Kidney (tissue), 14 donors: ENCODE results near the gene RAB36. TPM values are rescaled to one million over a fixed set of nuclear protein-coding genes. Genes with fewer than 3 reads are reported as not detected.
A peak's percentile ranks its signal among the peaks of the same experiment; 100 is the strongest.
"Not testable (repeated sequence)": the region's sequence is repeated elsewhere in the genome, so short reads cannot be mapped to it uniquely, and the experiment has no call there.

ENCODE experiments used
- DNase-seq, 5 donors: peaks; one replicate each; pipeline ENCODE4 v3.0.0-alpha.2; 2013 to 2020
- FAIRE-seq: peaks from 2 replicates; lab custom pipeline; 2012; peaks lifted over from hg19 to GRCh38; lab: Jason Lieb, UNC
- H3K27ac ChIP-seq, 2 donors: one replicate each; pipeline ENCODE4 v1.7.0; 2013; ENCODE audit warnings: low read depth in 2 of 2, low read length in 2 of 2, inconsistent platforms in 1 of 2
- H3K27me3 ChIP-seq: one replicate; pipeline ENCODE4 v1.7.1; 2013; ENCODE audit warnings: low read length, inconsistent platforms; ENCODE audit not compliant: control insufficient read depth, insufficient read depth
- H3K36me3 ChIP-seq, 3 donors: one replicate each; pipeline versions ENCODE4 v1.7.0 to v1.7.1; 2013; ENCODE audit warnings: low read length in 3 of 3, control low read depth in 1 of 3, inconsistent platforms in 1 of 3; ENCODE audit not compliant: insufficient read depth in 3 of 3, control insufficient read depth in 2 of 3
- H3K4me1 ChIP-seq, 3 donors: one replicate each; pipeline versions ENCODE4 v1.7.0 to v1.7.1; 2013; ENCODE audit warnings: low read length in 3 of 3, inconsistent platforms in 1 of 3, low read depth in 1 of 3; ENCODE audit not compliant: control insufficient read depth in 2 of 3, insufficient read depth in 2 of 3
- H3K4me3 ChIP-seq, 3 donors: one replicate each; pipeline versions ENCODE4 v1.7.0 to v1.8.1; 2013; ENCODE audit warnings: low read length in 3 of 3, control low read depth in 1 of 3, inconsistent platforms in 1 of 3
- H3K9ac ChIP-seq, 3 donors: one replicate each; pipeline versions ENCODE4 v1.7.0 to v1.7.1; 2013; ENCODE audit warnings: low read length in 3 of 3, control low read depth in 1 of 3, inconsistent platforms in 1 of 3
- H3K9me3 ChIP-seq, 3 donors: one replicate each; pipeline versions ENCODE4 v1.7.0 to v1.7.1; 2013; ENCODE audit warnings: low read length in 3 of 3, control low read depth in 1 of 3, inconsistent platforms in 1 of 3; ENCODE audit not compliant: control insufficient read depth in 2 of 3, insufficient read depth in 1 of 3
- intact Hi-C: fragments of 100-400 bp; cut with DNase I; formaldehyde crosslinking; loops from one replicate; pipeline ENCODE4 v1.11.1; 2022
- polyA plus RNA-seq: library from polyadenylated mRNA; stranded (reverse); fragments of 350-450 nt; fragmentation: Illumina TruSeq; extraction: RNeasy Lipid Tissue Mini Kit (QIAGEN cat#74804); gene quantifications from one replicate; pipeline ENCODE4 v1.2.3, GENCODE V29; 2014; ENCODE audit warnings: low read depth, low replicate concordance; ENCODE audit not compliant: insufficient read depth
- total RNA-seq: library from RNA; stranded (reverse); fragmentation: NEBNext Ultra II Directional; extraction: Animal tissue kit (Norgen Biotek cat#: 25700); gene quantifications from one replicate; pipeline ENCODE4 v1.2.1, GENCODE V29; 2021
- TF ChIP-seq, protein P1 (sequence below): IDR thresholded peaks from 3 replicates; pipeline ENCODE4 v1.5.1; 2012; ENCODE audit warnings: mild to moderate bottlenecking, moderate library complexity, borderline replicate concordance; ENCODE audit not compliant: insufficient read depth; ENCODE audit errors: extremely low read depth
- donor health status: control.
- donor health status: control.
- donor health status: control.
- donor health status: control.
- donor health status: control.
- donor health status: DM: yes; HTN: yes; CAD: no.
- donor health status: Normal renal cell carcinoma (clear cell type).

The RAB36 gene
- total and polyA plus RNA-seq, 2 donors from 2014 or later = 9.7 to 30.5 TPM

DNA sequence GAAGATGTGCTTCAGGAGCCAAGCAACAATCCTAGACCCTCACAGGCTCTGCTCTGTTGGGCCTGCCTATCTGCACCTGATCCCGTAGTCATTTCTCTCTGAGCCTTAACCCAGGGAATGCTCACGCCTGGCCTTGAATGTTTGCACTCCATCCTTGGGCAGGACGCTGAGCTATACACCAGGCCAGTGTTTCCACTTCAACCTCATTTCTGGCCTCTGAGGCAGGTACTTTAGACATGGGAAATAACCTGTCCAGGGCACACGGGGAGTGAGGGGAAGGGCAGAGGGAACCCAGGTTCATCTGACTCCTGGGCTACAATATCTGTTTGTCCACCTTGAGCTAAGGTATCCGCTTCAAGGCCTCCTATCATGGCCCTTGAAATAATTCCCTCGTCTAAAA, 13.3 kb upstream of the RAB36 start:
- no peak for DNase-seq
- Histone ChIP-seq H3K27me3 (no peaks in the 10 kb centered on the region), H3K9ac (no peak overlapping the region), H3K27ac (no peak overlapping the region), H3K9me3 (no peaks in the 10 kb centered on the region), H3K4me3 (no peak overlapping the region), H3K36me3 (no peaks in the 10 kb centered on the region), H3K4me1 (peaks cover 0 to 4% (median 0%) of the 10 kb centered on the region in 3 donors)
- intact Hi-C loops = no loop called here
- no peak for FAIRE-seq
- TF ChIP-seq, protein P1, sequence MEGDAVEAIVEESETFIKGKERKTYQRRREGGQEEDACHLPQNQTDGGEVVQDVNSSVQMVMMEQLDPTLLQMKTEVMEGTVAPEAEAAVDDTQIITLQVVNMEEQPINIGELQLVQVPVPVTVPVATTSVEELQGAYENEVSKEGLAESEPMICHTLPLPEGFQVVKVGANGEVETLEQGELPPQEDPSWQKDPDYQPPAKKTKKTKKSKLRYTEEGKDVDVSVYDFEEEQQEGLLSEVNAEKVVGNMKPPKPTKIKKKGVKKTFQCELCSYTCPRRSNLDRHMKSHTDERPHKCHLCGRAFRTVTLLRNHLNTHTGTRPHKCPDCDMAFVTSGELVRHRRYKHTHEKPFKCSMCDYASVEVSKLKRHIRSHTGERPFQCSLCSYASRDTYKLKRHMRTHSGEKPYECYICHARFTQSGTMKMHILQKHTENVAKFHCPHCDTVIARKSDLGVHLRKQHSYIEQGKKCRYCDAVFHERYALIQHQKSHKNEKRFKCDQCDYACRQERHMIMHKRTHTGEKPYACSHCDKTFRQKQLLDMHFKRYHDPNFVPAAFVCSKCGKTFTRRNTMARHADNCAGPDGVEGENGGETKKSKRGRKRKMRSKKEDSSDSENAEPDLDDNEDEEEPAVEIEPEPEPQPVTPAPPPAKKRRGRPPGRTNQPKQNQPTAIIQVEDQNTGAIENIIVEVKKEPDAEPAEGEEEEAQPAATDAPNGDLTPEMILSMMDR = no peak

DNA sequence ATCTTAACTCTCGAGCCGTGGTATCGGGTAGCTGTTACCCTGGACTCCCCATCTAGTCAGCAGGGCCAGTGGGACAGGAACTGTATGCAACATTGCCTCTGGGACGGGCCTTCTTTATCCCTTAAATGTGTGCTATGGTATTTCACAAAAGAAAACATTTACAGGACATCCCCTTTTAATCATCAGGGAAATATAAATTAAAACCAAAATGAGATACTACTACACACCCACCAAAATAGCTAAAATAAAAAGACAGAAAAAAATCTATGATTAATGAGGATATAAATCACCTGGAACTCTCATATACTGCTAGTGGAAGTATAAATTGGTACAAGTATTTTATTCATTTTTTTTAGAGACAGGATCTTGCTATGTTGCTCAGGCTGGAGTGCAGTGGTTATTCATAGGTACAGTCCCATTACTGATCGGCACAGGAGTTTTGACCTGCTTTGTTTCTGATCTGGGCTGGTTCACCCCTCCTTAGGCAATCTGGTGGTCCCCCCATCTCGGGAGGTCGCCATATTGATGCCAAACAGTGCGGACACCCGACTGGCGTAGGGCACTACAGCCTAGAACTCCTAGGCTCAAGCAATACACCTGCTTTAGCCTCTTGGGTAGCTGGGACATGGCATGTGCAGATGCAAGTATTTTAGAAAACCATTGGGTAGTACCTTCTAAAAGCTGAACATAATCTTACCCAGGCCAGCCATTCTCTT, 12.7 kb upstream of the RAB36 start:
- Histone ChIP-seq H3K9me3 (no peaks in the 10 kb centered on the region), H3K4me1 (peaks cover 0 to 4% (median 0%) of the 10 kb centered on the region in 3 donors), H3K4me3 (no peak overlapping the region), H3K9ac (no peak overlapping the region), H3K27me3 (no peaks in the 10 kb centered on the region), H3K27ac (no peak overlapping the region), H3K36me3 (no peaks in the 10 kb centered on the region)
- DNase-seq = peak in 1 of 5 donors; percentile 29
- intact Hi-C loops = no loop called here
- TF ChIP-seq, protein P1 = no peak
- no peak for FAIRE-seq

DNA sequence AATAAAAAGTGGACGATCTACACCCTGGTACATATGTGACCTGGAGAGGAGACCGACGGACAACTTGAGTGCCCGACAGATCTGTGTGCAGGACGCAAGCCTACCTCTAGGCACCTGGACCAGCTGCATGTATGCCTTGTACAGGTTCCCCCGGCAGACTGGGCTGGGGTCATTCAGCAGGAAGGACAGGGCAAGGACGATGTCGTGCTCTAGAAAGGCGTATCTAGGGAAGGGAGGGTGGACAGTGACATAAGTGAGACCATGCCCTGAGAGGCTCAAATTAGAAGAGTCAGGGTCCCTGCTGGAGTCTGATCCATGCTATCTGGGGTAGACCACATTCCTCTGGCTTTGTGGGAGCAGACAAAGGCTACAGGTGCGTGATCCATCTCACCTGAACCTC, 11.4 kb upstream of the RAB36 start:
- intact Hi-C loops = no loop called here

DNA sequence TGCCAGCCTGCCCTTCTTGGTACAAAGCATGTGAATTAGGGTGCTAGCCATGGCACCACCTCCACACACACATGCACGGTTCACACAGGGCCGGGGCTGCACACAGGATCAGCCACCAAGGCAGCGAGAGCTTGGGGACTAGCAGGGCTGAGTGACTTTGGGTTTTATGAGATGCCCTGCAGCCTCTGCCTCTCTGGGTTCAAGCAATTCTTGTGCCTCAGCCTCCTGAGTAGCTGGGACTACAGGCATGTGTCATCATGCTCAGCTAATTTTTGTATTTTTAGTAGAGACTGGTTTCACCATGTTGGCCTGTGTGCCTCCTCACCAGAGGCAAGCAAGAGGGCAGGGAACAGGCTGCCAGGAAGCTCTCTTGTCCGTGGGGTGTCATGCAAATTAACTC, 8.3 kb upstream of the RAB36 start:
- H3K27ac ChIP-seq, FAIRE-seq, H3K36me3 ChIP-seq, H3K4me3 ChIP-seq, H3K27me3 ChIP-seq, H3K4me1 ChIP-seq, H3K9ac ChIP-seq, H3K9me3 ChIP-seq, DNase-seq, intact Hi-C loops: not testable (repeated sequence)

More for the DNA sequence above, 11.4 kb upstream of the RAB36 start:
- Histone ChIP-seq H3K27ac (no peak overlapping the region), H3K4me1 (peaks cover 0 to 2% (median 0%) of the 10 kb centered on the region in 3 donors), H3K27me3 (no peaks in the 10 kb centered on the region), H3K36me3 (no peaks in the 10 kb centered on the region), H3K9ac (no peak overlapping the region), H3K9me3 (no peaks in the 10 kb centered on the region), H3K4me3 (no peak overlapping the region)
- DNase-seq (peak in 1 of 5 donors; percentile 46), FAIRE-seq (no peak)
- TF ChIP-seq, protein P1 = no peak
